ENCODE results near the gene APOBEC3A.
"Not testable (repeated sequence)": the region's sequence is repeated elsewhere in the genome, so short reads cannot be mapped to it uniquely, and the experiment has no call there.

The APOBEC3A gene

DNA sequence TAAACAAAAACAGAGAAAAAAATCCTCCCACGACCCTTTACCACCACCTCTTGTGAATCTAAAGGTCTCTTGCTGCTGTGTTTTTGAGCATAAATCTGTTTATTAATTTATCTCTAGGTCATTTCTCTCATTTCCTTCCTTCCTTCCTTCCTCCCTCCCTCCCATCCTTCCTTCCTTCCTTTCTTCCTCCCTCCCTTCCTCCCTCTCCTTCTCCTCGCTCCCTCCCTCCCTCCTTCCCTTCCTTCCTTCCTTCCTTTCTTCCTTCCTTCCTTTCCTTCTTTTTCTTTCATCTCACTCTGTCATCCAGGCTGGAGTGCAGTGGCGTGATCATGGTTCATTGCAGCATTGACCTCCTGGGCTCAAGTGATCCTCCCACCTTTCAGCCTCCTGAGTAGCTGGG is 13.5 kb upstream of the APOBEC3A start:
- no peak for DNase-seq

DNA sequence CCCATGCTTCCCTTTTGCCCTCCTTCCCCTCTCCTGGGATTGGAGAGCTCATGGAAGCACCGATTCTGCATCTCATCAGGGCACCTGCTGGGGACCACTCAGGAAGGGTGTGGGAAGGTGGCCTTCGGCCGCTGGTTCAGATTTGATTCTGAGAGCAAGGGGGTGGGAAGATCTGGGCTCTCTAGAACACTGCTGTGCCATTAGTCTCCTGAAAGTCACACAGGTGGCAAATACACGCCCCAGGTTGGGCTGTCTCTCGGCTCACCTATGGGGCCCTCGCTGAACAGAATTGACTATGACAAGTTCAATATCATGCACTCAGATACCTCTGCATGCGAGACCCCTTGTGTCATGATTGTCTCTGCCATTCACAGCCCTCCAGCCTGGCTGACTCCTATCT is 12.8 kb upstream of the APOBEC3A start:
- DNase-seq, result no peak

DNA sequence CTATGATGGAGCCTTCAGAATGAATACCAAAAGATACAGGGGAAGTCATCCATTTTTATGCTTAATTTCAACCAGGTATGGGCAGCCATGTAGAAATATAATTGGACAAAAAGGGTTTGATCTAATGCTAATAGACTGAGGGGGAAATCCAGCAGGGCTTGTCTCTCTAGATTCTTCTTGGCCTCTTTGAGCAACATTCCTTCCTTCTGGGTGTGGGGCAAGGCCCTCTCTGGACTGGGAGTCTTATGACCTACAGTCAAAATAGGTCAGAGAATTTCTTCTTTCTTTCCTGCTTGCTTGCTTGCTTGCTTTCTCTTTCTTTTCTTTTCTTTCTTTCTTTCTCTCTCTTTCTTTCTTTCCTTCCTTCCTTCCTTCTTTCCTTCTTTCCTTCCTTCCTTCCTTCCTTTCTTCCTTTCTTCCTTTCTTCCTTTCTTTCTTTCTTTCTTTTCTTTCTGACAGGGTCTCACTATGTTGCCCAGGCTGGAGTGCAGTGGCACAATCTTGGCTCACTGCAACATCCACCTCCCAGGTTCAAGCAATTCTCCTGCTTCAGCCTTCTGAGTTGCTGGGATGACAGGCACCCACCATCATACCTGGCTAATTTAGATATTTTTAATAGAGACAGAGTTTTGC is 11.6 kb upstream of the APOBEC3A start:
- not testable (repeated sequence) for DNase-seq

DNA sequence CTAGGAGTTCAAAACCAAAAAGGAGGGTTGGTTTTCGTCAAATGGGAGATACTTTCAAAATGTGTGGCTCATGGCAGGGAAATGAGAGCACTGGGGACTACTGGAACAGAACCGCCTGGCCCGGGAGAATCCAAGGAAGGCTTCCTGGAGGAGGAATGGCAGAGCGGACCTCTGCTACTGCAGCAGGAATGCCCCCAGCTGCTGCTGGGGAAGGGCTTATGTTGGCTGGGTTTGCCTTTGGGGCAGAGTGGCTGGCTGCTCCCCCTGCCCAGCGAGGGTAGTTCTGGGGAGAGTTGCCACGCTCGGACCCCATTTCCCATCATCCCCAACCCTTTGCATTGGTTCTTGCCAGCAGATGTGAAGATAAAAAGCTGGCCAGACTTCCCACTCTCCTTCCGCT is 10.6 kb upstream of the APOBEC3A start:
- DNase-seq, result no peak

DNA sequence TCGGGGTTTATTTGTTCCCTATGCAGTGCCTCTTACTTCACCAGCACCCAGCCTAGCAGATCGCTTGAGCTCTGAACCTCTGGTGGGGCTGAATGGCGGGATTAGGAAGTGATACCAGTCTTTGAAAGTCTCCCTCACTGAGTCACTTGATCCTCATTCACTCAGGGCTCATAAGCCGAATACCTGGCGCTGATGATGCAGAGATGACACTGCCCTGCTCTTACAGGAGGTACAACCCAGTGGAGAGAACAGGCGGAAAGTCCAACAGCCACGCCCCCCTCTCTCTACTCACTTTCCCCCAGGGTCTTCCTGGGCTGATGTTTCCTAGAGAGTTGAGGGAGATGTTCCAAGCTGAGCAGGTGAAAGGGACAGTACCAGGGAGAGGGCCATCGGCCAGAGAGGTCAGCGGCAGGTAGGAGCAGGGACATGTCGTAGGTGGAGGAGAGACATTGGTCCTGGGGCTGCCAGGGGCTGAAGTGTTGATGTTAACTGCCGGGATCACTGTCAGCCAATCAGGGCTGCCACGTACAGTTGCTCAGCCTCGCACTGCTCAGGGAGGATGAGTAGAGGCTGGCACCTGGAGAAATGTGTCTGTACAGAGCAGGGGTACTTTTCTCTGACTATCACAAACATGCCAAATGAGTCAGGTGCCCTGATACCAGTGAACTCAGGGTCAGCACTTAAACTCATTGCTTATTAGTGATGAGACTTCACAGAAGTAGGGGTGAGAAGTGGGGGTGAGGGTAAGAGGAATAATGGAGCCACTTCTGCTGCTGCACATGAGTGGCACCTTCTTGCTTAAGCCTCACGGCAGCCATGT is 9.9 kb upstream of the APOBEC3A start:
- no peak for DNase-seq

DNA sequence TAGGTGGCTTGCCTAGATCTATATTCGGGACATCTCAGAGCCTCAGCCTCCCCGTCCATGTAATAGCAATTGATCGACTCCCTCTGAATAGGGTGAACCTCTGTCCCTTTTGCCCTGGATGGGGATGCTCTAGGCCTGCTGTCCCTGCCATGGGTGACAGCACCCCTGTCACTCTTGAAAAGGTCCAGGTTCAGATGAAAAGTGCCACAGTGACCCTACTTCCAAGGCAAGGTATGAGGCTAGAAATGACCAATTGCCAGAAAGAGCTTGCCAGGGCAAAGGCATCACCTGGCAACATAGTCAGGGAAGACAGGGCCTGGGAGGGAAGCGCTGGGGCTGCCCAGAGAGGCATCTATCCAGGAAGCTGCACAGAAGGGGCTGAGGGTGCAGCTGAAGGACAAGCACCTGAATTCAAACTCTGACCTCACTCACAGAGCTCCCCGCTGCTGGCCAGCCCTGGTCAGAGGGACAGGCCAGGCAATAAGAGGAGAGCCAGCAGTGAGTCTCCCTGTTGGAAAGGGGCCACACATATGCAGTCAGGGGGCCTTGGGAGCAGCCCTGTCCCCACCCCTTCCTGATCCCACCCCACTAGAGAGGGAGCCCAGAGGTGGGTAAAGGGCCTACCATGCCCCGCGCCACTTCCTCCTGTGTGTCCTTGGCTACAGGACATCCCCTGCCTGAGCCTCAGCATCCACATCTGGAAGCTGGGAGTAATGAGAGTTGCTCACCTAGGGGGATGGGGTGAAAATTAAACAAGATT is 9.0 kb upstream of the APOBEC3A start:
- DNase-seq, result no peak

DNA sequence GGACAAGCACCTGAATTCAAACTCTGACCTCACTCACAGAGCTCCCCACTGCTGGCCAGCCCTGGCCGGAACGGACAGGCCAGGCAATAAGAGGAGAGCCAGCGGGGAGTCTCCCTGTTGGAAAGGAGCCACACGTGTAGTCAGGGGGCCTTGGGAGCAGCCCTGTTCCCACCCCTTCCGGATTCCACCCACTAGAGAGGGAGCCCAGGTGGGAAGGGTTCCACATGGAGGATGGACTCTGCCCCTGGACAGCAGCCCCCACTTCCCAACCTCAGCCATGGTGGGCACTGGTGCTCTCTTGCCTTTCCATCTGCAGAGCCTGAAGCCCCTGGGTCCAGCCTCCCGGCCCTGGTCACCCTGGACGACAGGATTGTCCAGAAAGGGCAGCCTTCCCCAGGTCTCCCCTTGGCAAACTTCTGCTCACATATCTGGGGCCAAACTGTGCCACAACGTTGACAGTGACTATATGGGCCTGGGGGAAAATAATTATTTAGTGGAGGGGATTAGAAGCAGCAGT is 7.5 kb upstream of the APOBEC3A start:
- no peak for DNase-seq

DNA sequence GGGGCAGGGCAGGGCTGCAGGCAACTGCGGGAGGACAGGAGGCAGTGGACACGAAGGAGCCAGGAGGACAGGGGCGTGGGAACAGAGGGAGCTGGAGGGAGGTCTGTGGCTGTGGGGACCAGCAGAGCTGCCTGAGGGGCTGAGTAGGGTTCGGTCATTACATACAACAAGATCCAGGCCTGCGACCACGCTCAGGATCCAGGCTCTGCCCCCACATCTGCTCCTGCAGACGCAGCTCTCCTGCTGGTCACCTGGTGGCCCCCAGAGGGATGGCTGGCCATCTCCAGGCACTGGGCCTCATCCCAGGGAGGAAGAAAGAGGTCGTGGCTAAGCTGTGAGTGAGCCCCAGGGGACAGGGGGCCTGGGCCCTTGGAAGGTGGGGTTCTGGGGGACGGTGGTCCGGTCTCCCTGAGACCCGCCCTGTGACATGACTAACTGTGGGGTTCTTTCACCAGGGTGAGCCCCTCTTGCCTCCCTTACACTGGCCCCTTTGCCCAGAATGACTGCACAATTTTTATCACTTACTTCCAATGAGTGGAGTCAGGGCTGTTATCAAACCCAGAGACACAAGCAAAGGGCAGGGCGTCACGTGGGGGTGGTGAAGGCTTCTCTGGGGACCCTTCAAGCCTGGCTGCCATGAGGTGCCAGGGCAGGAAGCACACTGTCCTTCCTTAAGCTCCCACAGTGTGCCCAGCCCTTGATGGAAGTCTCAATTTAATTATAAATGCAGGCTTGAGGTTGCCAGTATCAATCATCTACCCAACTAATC is 6.7 kb upstream of the APOBEC3A start:
- no peak for DNase-seq

DNA sequence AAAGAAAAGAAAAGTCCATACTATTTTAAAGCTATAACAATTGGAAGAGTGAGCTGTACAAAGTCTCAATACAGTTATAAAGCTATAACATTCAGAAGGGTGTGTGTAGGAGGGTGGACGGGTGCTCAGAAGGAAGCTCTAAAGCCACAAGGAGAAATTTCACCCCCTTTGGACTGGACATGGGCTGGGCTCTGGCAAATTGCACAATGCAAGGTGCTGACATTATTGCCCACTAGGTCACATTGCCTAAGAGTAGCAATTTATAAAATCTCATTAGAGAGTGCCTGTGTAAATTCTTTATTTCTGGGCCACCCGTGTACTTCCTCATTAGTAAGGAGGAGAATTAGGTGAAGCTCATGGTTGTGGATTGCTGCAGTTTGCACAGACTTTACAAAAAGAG is 5.7 kb upstream of the APOBEC3A start:
- DNase-seq, result no peak

DNA sequence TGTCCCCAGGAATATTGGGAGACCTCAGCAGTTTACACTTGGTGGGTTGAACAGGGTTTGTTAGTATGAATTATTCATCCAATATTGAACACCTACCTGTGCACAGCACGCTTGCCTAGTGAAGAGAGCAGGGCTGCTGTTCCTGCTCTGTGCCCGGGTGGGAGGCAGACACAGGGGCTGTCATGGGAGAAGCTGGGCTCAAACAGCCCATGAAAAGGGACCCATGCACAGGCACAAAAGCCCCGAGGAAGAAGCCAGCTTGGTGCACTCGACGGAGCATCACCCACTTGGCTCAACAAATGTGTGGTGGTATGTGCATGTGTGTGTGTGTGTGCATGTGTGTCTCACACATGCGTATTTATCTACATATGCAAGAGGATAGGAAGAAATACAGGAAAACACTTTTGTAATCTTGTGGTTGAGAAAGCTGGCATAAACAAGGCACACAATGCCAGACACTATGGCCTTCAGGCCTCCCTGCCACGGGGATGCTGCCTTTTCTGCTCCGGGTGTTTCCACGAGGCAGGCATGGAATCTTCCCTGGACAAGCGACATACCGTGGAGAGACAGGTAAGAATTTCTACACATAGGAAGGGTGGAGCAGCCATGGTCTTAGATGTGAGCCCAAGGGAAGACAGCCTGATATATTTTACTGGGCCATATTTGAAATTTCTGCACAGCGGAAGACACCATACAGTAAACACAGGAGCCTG is 5.0 kb upstream of the APOBEC3A start:
- no peak for DNase-seq

DNA sequence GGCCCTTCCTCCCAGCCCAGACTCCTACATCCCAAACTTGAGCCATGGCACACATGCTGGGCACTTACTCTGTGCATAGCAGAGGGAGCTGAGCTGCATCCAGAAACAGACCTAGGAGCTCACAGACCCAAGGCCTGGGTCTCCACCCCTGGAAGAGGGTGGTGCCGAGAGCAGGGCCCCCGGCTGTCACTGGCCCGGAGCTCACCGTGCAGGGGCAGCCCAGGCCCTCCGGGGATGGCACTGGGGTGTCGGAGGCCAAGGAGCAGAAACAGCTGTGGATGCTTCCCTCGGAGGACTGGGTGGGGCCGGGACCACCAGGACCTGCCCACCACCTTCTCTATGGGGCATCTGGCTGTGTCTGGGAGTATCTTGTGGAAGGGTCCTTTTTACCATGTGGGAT is 4.3 kb upstream of the APOBEC3A start:
- DNase-seq, result no peak

DNA sequence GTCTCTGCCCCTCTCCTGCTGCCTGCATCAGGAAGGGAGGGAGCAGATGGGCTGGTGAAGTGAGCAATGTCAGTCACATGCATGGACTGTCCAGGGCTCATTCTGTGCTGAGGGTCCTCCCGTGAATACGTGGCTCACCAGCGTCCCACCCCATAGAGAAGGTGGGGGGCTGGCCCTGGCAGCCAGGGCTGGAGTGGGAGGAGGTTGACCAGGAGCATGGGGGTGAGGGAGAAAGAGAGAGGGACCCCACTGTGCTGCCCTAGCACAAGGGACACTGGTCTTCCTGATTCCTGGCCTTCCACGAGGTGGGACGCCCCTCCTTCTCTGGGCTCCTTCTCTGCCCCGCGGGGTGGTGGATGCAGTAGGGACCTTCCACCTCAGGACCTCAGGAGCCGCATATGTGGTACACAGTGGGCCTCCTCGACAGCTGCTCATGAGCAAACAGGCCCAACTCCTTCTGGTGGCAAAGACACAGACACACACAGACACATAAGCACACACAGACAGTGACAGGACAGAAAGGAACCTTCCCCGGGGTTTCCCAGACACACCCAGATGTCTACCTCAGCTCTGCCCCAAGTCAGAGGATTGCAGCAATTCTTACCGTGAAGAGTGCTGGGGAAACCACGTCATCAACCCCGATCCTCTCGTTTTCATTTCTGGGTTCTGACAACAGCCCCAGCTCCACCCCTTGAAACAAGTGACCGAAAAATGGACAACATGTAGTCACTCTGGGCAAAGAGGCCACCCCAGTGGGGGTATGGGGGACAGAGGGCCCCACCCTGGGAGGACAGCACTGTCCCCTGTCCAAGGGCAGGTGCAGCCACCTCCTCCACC is 3.6 kb upstream of the APOBEC3A start:
- no peak for DNase-seq

DNA sequence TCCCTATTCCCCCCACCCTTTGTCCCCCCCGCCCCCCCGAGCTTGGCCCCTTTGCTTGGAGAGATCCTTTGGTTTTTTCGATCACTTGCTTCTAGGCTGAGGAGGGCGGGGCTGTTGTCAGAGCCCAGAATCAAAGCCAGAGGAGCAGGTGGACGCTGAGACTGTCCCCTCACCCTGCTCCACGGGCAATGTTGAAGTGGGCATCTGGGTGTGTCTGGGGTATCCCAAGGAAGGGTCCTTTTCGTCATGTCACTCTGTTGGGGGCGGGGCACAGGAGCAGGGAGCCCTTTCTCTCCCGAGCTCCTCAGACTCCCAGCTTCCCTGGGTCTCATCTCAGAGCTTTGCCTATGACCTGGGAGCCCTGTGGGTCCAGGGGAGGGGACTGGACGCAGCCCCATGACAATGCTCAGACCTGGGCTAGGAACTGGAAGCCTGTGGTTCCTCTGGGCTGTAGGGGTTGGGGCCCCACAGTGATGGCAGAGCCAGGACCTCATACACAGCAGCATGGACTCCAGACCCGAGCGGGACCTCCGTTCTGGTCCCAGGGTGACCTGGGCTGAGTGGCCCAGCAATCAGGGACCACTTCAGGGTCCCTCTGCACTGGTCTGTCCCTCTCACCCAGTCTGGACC is 2.9 kb upstream of the APOBEC3A start:
- no peak for DNase-seq

DNA sequence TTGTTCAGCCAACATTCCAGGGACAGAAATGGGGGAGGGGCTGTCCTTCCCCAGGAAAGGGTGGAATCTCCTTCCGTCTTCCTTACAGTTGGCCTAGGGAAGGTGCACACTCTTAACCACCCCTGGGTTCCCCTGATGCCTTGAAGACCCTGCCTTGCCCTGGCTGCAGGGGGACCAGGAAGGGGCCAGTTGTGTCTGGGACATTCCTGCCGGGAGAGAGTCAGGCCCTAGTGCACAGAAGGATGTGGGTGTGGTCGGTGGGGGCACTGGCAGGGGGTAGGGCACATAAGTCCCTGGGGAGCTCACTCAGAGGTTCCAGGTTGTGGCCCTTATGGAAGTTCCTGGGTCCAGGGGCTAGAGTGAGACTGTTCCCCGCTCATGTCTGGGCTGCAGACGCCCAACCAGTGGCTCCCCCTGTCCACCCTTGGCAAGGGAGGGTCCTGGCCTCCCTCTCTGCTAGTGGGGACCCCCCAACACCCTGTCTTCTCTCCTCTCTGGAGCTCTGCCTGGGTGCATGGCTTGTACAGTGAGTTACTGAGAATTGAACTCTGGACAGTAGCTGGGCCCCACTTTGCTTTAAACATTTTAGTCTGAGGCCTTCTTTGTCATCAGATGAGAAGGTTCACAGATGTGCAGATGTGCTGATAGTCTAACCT is 2.0 kb upstream of the APOBEC3A start:
- DNase-seq, result no peak

DNA sequence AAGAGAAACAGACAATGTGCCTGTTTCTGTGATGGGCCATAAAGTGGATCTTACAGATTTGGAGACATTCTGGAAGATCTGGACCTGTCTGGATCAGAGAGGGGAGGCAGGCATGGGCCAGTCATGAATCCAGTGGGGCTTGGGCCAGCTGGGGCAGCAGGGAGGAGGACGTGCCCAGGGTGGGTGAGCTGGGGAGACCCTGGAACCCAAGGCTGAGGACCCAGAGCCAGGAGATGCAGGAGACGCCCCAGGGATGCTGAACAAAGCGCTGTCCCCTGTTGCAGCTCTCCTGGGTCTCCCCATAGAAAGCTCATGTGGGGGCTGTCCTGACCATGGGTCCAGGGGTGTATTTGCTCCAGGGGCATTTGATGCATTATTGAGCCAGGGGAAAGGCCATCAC is 1.5 kb upstream of the APOBEC3A start:
- DNase-seq, result no peak

DNA sequence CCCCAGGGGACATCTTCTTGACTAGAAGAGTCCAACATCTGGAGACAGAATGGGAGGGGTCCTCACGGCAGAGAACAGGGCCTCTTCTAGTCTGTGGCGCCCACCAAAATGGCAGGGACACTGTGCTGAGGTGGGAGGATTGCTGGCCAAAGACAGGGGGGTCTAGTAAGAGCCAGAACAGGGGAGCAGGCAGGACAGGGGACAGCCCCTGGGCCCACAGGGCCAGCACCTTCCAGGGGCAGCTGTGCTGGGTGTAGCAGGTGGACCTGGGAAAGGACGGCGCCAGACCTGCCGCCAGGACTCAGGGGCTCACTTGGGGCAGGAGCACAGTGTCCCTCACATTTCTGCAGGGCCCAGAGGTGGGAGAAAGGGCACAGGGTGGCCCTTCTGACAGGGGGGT is 858 bp upstream of the APOBEC3A start:
- DNase-seq, result no peak

DNA sequence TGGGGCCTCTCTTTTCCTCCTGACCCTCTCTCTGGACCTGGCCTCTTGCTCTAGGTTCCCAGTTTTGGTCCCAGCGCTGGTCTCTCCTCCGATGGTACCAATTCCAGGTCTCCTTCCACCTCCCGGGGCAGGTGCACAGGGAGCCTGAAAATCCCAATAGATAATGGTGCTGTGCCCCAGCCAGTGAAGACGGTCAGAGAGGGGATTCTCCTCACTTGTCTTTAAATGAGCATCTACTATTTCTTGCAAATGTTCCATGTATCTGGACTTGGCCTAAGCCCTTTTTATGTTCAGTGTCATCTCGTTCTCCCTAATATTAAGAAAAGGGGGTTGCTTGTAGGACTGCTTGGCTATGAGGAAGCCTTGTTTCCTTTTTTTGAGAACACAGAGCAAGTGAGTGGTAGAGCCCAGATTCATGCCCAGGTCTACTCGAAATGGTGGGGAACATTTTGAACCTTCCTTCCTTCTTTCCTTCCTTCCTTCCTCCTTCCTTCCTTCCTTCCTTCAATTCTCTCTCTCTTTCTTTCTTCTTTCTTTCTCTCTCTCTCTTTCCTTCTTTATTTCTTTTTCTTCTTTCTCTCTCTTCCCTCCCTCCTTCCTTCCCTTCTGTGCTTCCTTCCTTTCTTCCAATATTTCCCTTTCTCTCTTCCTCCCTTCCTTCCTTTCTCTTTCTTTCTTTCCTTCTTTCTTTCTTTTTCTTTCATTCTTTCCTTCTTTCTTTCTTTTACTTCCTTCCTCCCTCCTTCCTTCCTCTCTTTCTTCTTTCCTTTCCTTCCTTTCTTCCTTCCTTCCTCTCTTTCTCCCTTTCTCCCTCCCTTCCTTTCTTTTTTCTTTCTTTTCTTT is 620 bp downstream of the APOBEC3A start:
- no peak for DNase-seq

DNA sequence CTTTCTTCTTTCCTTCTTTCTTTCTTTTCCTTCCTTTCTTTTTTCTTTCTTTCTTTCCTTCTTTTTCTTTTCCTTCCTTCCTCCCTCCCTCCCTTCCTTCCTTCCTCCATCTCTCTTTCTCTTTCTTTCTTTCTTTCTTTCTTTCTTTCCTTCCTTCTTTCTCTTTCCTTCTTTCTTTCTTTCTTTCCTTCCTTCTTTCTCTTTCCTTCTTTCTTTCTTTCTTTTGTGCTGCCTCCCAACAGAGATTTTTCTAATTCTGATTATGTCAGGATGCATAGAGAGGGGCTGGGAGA is 1.2 kb downstream of the APOBEC3A start:
- DNase-seq, result not testable (repeated sequence)

DNA sequence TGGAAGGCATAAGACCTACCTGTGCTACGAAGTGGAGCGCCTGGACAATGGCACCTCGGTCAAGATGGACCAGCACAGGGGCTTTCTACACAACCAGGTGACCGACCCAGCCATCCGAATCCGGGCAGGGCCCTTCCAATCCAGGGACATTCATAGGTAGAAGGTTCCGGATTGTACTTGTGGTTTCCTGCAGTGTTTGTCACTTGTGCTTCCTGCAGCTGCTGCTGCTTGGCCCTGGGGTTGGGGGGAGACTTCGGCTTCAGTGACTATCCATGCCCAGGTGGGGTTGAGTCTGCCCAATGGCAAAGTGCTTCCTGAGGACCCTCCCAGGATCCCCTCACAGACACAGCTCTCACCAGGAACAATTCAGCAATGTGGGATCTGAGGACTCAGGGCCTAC is 2.2 kb downstream of the APOBEC3A start:
- no peak for DNase-seq

DNA sequence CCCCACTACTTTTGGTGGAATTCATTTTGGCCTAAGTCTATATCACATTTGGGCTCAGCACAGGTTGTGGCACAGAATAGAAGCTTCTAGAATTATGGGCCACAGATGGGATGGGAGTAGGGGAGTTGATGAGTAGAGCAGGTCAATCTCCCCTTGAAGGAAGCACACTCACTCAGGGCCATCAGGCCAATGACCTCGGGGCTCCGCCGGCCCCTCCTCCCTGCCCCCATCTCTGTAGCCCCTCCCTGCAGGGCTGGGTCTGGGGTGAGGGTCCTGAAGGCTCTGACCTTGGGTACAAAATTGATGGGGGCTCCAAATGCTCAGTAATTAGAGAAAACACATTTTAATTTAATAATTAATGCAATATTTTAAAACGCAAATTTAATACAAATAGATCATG is 3.3 kb downstream of the APOBEC3A start:
- not testable (repeated sequence) for DNase-seq

All from fibroblast of upper back skin (primary cell).